T-helper 2 cell treated with Interferon-gamma antibody and Interleukin-4, amounts not matched to agents 5 μg/mL and 100 μg/mL, for 36 hours (primary cell): ENCODE measurements around the gene BMP7.
"Not testable (repeated sequence)": the region's sequence is repeated elsewhere in the genome, so short reads cannot be mapped to it uniquely, and the experiment has no call there.

Experiments
- DNase-seq: peaks from one replicate; pipeline ENCODE4 v3.0.0; 2021; ENCODE audit warnings: low spot score
- H3K27ac Mint-ChIP-seq: one replicate; pipeline ENCODE4 v1.8.0; 2021; ENCODE audit warnings: mild to moderate bottlenecking, mixed read lengths
- H3K27me3 Mint-ChIP-seq: one replicate; pipeline ENCODE4 v1.8.0; 2021; ENCODE audit warnings: low read depth, mixed read lengths
- H3K36me3 Mint-ChIP-seq: one replicate; pipeline ENCODE4 v1.8.0; 2021; ENCODE audit warnings: low read depth, mixed read lengths
- H3K4me1 Mint-ChIP-seq: one replicate; pipeline ENCODE4 v1.8.0; 2021; ENCODE audit warnings: low read depth, mixed read lengths
- H3K4me3 Mint-ChIP-seq: one replicate; pipeline ENCODE4 v1.8.0; 2022; ENCODE audit warnings: mild to moderate bottlenecking, moderate library complexity, mixed read lengths
- H3K9me3 Mint-ChIP-seq: one replicate; pipeline ENCODE4 v1.8.0; 2021; ENCODE audit warnings: mixed read lengths

The BMP7 gene

GRCh38 chr20:57161478-57162361 is 104.7 kb downstream of the BMP7 start:
- Mint-ChIP-seq H3K36me3 (no peaks in the 10 kb centered on the region), H3K4me3 (no peak overlapping the region), H3K4me1 (no peaks in the 10 kb centered on the region), H3K27me3 (no peaks in the 10 kb centered on the region), H3K27ac (no peak overlapping the region), H3K9me3 (no peaks in the 10 kb centered on the region)
- DNase-seq = no peak

GRCh38 chr20:57160985-57161384 is 105.5 kb downstream of the BMP7 start:
- no peaks in the 10 kb centered on the region for H3K4me1 Mint-ChIP-seq
- H3K9me3 Mint-ChIP-seq = no peaks in the 10 kb centered on the region
- no peaks in the 10 kb centered on the region for H3K27me3 Mint-ChIP-seq
- H3K27ac Mint-ChIP-seq = no peak overlapping the region
- H3K4me3 Mint-ChIP-seq = no peak overlapping the region
- no peaks in the 10 kb centered on the region for H3K36me3 Mint-ChIP-seq
- no peak for DNase-seq

- no peaks in the 10 kb centered on the region for H3K4me1 Mint-ChIP-seq
- no peak overlapping the region for H3K4me3 Mint-ChIP-seq
- no peak for DNase-seq
- no peaks in the 10 kb centered on the region for H3K27me3 Mint-ChIP-seq
- H3K27ac Mint-ChIP-seq = no peak overlapping the region
- H3K36me3 Mint-ChIP-seq = no peaks in the 10 kb centered on the region
- no peaks in the 10 kb centered on the region for H3K9me3 Mint-ChIP-seq
Observed at GRCh38 chr20:57159945-57160610, 106.4 kb downstream of the BMP7 start.

GRCh38 chr20:57159193-57159851 is 107.1 kb downstream of the BMP7 start:
- Mint-ChIP-seq H3K4me3 (no peak overlapping the region), H3K27me3 (no peaks in the 10 kb centered on the region), H3K4me1 (no peaks in the 10 kb centered on the region), H3K27ac (no peak overlapping the region), H3K36me3 (no peaks in the 10 kb centered on the region), H3K9me3 (no peaks in the 10 kb centered on the region)
- no peak for DNase-seq

- H3K27ac Mint-ChIP-seq = no peak overlapping the region
- DNase-seq = no peak
- no peaks in the 10 kb centered on the region for H3K4me1 Mint-ChIP-seq
- H3K4me3 Mint-ChIP-seq = no peak overlapping the region
- no peaks in the 10 kb centered on the region for H3K27me3 Mint-ChIP-seq
- no peaks in the 10 kb centered on the region for H3K9me3 Mint-ChIP-seq
- no peaks in the 10 kb centered on the region for H3K36me3 Mint-ChIP-seq
Observed at GRCh38 chr20:57158474-57158873, 108.0 kb downstream of the BMP7 start.

GRCh38 chr20:57157787-57158186 is 108.7 kb downstream of the BMP7 start:
- H3K4me3 Mint-ChIP-seq, H3K27ac Mint-ChIP-seq, DNase-seq, H3K36me3 Mint-ChIP-seq, H3K4me1 Mint-ChIP-seq, H3K9me3 Mint-ChIP-seq, H3K27me3 Mint-ChIP-seq: not testable (repeated sequence)

GRCh38 chr20:57157106-57157691 is 109.2 kb downstream of the BMP7 start:
- Mint-ChIP-seq H3K4me1 (no peaks in the 10 kb centered on the region), H3K27me3 (no peaks in the 10 kb centered on the region), H3K36me3 (no peaks in the 10 kb centered on the region), H3K27ac (no peak overlapping the region), H3K4me3 (no peak overlapping the region), H3K9me3 (no peaks in the 10 kb centered on the region)
- no peak for DNase-seq

GRCh38 chr20:57156011-57156729 is 110.3 kb downstream of the BMP7 start:
- no peaks in the 10 kb centered on the region for H3K4me1 Mint-ChIP-seq
- no peak for DNase-seq
- no peaks in the 10 kb centered on the region for H3K9me3 Mint-ChIP-seq
- no peaks in the 10 kb centered on the region for H3K27me3 Mint-ChIP-seq
- no peaks in the 10 kb centered on the region for H3K36me3 Mint-ChIP-seq
- no peak overlapping the region for H3K4me3 Mint-ChIP-seq
- H3K27ac Mint-ChIP-seq = no peak overlapping the region

GRCh38 chr20:57155415-57155814 is 111.0 kb downstream of the BMP7 start:
- H3K4me3 Mint-ChIP-seq = no peak overlapping the region
- DNase-seq = no peak
- no peaks in the 10 kb centered on the region for H3K27me3 Mint-ChIP-seq
- H3K36me3 Mint-ChIP-seq = no peaks in the 10 kb centered on the region
- no peaks in the 10 kb centered on the region for H3K4me1 Mint-ChIP-seq
- no peak overlapping the region for H3K27ac Mint-ChIP-seq
- no peaks in the 10 kb centered on the region for H3K9me3 Mint-ChIP-seq

- no peaks in the 10 kb centered on the region for H3K4me1 Mint-ChIP-seq
- H3K36me3 Mint-ChIP-seq = no peaks in the 10 kb centered on the region
- H3K27me3 Mint-ChIP-seq = peaks cover 2% of the 10 kb centered on the region
- no peak for DNase-seq
- H3K27ac Mint-ChIP-seq = no peak overlapping the region
- no peaks in the 10 kb centered on the region for H3K9me3 Mint-ChIP-seq
- H3K4me3 Mint-ChIP-seq = no peak overlapping the region
Observed at GRCh38 chr20:57153238-57153905, 113.1 kb downstream of the BMP7 start.

GRCh38 chr20:57152557-57152956 is 113.9 kb downstream of the BMP7 start:
- peaks cover 2% of the 10 kb centered on the region for H3K27me3 Mint-ChIP-seq
- H3K36me3 Mint-ChIP-seq = no peaks in the 10 kb centered on the region
- H3K9me3 Mint-ChIP-seq = peaks cover under 1% of the 10 kb centered on the region
- no peak overlapping the region for H3K4me3 Mint-ChIP-seq
- no peak for DNase-seq
- H3K27ac Mint-ChIP-seq = no peak overlapping the region
- no peaks in the 10 kb centered on the region for H3K4me1 Mint-ChIP-seq

- Mint-ChIP-seq H3K27ac (no peak overlapping the region), H3K4me1 (peaks cover 2% of the 10 kb centered on the region), H3K4me3 (no peak overlapping the region), H3K9me3 (peaks cover 5% of the 10 kb centered on the region), H3K27me3 (peaks cover 2% of the 10 kb centered on the region), H3K36me3 (no peaks in the 10 kb centered on the region)
- no peak for DNase-seq
Observed at GRCh38 chr20:57150559-57150958, 115.9 kb downstream of the BMP7 start.

- Mint-ChIP-seq H3K36me3 (no peaks in the 10 kb centered on the region), H3K4me3 (no peak overlapping the region), H3K27me3 (peaks cover 2% of the 10 kb centered on the region), H3K27ac (no peak overlapping the region), H3K9me3 (peaks cover 5% of the 10 kb centered on the region), H3K4me1 (peaks cover 2% of the 10 kb centered on the region)
- no peak for DNase-seq
Observed at GRCh38 chr20:57148263-57148662, 118.2 kb downstream of the BMP7 start.
